Ascending aorta (tissue), 2 donors: ENCODE measurements around the gene NOL4L. TPM values are rescaled to one million over a fixed set of nuclear protein-coding genes. Genes with fewer than 3 reads are reported as not detected.

Experiments
- DNase-seq, 2 donors: peaks; one replicate each; pipeline ENCODE4 v3.0.0-alpha.2; 2019; ENCODE audit warnings: low spot score in 2 of 2
- H3K27ac ChIP-seq, 2 donors: fragments of 200-600 bp; sonication (generic); one replicate each; pipeline ENCODE4 v1.5.1; 2016 to 2017; ENCODE audit warnings: mild to moderate bottlenecking in 1 of 2
- H3K27me3 ChIP-seq: fragments of 200-600 bp; sonication (generic); one replicate; pipeline ENCODE4 v1.5.1; 2017
- H3K36me3 ChIP-seq, 2 donors: fragments of 200-600 bp; sonication (generic); one replicate each; pipeline ENCODE4 v1.5.1; 2016
- H3K4me1 ChIP-seq, 2 donors: fragments of 200-600 bp; sonication (generic); one replicate each; pipeline ENCODE4 v1.5.1; 2016 to 2017; ENCODE audit warnings: mild to moderate bottlenecking in 1 of 2
- H3K4me3 ChIP-seq, 2 donors: fragments of 200-600 bp; sonication (generic); one replicate each; pipeline ENCODE4 v1.5.1; 2016 to 2017; ENCODE audit warnings: mild to moderate bottlenecking in 1 of 2
- H3K9me3 ChIP-seq, 2 donors: fragments of 200-600 bp; sonication (generic); one replicate each; pipeline ENCODE4 v1.5.1; 2016
- intact Hi-C: fragments of 100-400 bp; cut with DNase I; formaldehyde crosslinking; loops from one replicate; pipeline ENCODE4 v1.15.1; 2023
- total RNA-seq: library from RNA; depleted of rRNA; stranded (reverse); fragments of >200 nt; gene quantifications from one replicate; pipeline ENCODE4 v1.1.0, GENCODE V29; 2016
- TF ChIP-seq, protein P1 (sequence below), 3 experiments: fragments of 200-600 bp in 2 of 3; fragments of 450-650 bp in 1 of 3; sonication (generic) in 2 of 3; IDR thresholded peaks; one replicate each; pipeline ENCODE4 v1.5.1; 2016 to 2019; ENCODE audit warnings: antibody characterized with exemption in 3 of 3, mild to moderate bottlenecking in 1 of 3, moderate library complexity in 1 of 3

Gene NOL4L
- total RNA-seq, 1 donor from 2014 or later: 19.8 TPM

DNA sequence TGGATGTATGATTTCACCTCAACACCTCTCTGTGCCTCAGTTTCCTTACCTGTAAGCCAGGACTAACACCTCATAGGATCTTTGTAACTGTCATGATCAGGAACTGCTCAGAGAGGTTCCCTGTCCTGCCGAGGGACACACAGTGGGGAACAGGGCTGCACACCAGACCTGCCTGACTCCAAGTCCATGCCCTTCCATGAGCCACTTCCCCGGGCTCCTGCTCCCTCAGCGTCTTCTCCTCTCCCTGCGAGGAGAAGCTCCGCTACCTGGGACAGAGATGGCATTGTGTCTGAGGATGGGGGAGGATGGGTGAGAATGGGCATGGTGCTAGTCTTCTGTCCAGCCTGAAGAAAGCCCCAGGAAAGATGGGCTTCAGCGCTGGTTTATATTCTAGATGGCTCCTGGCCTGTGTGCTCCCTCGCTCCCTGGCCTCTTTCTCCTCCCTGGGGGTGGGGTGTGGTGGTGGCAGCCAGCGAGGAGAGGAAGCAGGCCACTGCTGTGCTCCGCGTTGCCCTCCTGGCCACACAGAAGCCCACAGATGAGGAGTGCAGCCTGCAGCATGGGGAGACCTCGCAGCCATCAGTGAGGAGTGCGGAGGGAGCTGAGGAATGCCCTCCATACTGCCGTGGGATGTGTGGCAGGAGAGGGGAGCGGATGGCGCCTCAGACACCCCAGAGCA, 67.1 kb downstream of the NOL4L start:
- no peak for DNase-seq

DNA sequence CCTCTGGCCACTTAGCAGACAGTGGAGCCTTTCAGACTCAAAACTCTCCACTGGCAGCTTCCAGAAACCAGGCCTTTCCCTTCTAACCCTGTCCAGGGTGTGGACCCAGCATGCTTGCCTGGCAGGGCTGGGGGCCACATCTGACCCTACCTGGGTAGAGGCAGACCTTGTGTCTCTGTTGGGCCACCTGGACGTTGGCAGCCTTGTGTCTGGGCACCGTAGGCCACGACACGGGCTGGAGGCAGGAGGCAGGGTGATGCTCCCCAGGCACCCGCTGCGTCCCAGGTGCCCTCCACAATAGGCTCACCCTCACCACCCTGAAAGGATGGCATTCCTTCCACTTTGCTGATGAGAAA, 67.6 kb downstream of the NOL4L start:
- Histone ChIP-seq H3K9me3 (no peaks in the 10 kb centered on the region), H3K4me3 (no peak overlapping the region), H3K36me3 (no peaks in the 10 kb centered on the region), H3K4me1 (no peaks in the 10 kb centered on the region), H3K27me3 (no peaks in the 10 kb centered on the region), H3K27ac (no peak overlapping the region)
- TF ChIP-seq, protein P1, sequence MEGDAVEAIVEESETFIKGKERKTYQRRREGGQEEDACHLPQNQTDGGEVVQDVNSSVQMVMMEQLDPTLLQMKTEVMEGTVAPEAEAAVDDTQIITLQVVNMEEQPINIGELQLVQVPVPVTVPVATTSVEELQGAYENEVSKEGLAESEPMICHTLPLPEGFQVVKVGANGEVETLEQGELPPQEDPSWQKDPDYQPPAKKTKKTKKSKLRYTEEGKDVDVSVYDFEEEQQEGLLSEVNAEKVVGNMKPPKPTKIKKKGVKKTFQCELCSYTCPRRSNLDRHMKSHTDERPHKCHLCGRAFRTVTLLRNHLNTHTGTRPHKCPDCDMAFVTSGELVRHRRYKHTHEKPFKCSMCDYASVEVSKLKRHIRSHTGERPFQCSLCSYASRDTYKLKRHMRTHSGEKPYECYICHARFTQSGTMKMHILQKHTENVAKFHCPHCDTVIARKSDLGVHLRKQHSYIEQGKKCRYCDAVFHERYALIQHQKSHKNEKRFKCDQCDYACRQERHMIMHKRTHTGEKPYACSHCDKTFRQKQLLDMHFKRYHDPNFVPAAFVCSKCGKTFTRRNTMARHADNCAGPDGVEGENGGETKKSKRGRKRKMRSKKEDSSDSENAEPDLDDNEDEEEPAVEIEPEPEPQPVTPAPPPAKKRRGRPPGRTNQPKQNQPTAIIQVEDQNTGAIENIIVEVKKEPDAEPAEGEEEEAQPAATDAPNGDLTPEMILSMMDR (IDR thresholded peaks at IDR 0.05): no peak
- no peak for DNase-seq
- intact Hi-C loops: no loop called here

More for the DNA sequence above, 67.1 kb downstream of the NOL4L start:
- intact Hi-C loops: no loop called here
- Histone ChIP-seq H3K27me3 (no peaks in the 10 kb centered on the region), H3K9me3 (no peaks in the 10 kb centered on the region), H3K4me3 (no peak overlapping the region), H3K36me3 (no peaks in the 10 kb centered on the region), H3K4me1 (no peaks in the 10 kb centered on the region), H3K27ac (no peak overlapping the region)
- TF ChIP-seq, protein P1 (IDR thresholded peaks at IDR 0.05): no peak

GRCh38 chr20:32516583-32517517, 68.3 kb downstream of the NOL4L start:
- Histone ChIP-seq H3K36me3 (no peaks in the 10 kb centered on the region), H3K4me1 (no peaks in the 10 kb centered on the region), H3K27me3 (no peaks in the 10 kb centered on the region), H3K4me3 (no peak overlapping the region), H3K27ac (no peak overlapping the region), H3K9me3 (no peaks in the 10 kb centered on the region)
- intact Hi-C loops: no loop called here
- TF ChIP-seq, protein P1 (IDR thresholded peaks at IDR 0.05): no peak
- no peak for DNase-seq

DNA sequence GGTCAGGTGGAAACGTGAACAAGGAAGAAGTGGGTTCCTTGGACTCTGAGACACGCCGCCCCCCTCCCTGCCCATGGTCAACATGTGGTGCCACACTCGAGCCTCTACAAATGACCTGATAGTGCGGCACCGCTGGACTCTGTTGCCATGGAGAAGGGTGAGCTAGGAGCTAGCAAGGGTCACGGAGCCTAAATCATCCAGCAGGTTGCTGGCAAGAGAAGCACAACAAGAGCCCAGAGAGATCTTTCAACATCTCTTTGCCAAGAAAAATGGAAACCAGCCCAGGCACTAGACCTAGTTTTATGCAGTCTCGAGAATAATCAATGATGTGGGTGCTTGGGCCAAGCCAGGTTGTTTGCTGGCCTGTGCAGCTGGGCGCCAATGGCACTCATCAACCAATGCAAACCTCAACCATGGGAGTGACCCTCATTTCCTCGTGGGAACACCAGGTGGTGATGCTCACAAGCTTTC, 69.5 kb downstream of the NOL4L start:
- no peaks in the 10 kb centered on the region for H3K9me3 ChIP-seq
- no peak for DNase-seq
- H3K27ac ChIP-seq: no peak overlapping the region
- no peak overlapping the region for H3K4me3 ChIP-seq
- H3K27me3 ChIP-seq: no peaks in the 10 kb centered on the region
- no peaks in the 10 kb centered on the region for H3K4me1 ChIP-seq
- no peaks in the 10 kb centered on the region for H3K36me3 ChIP-seq
- intact Hi-C loops: no loop called here
- TF ChIP-seq, protein P1 (IDR thresholded peaks at IDR 0.05): no peak

DNA sequence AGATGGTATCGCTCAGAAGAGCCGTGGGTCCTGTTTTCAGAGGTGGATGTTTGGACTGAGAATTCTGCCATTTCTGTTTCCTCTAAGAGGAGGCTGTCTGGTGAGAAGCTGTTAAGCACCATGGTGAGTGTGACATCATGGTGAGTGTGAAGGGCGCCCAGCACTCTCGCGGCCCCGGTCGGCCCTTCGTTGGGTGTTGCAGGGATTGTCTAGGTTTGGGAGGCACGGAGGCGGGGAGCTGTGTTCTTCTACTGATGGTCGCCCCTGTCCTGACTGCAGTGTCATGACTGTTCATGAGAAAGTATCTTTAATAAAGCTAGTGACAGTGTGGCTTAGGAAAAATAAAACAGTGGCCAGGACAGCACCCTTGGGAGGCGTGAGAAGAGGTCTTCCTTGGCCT, 70.4 kb downstream of the NOL4L start:
- no peaks in the 10 kb centered on the region for H3K36me3 ChIP-seq
- H3K27ac ChIP-seq: no peak overlapping the region
- H3K9me3 ChIP-seq: no peaks in the 10 kb centered on the region
- TF ChIP-seq, protein P1 (IDR thresholded peaks at IDR 0.05): no peak
- no peaks in the 10 kb centered on the region for H3K4me1 ChIP-seq
- no peak for DNase-seq
- H3K27me3 ChIP-seq: no peaks in the 10 kb centered on the region
- no peak overlapping the region for H3K4me3 ChIP-seq
- intact Hi-C loops: no loop called here
